HEK293 (cell line): ENCODE results near the gene TTC39C.

Experiments used
- ZBTB20 ChIP-seq: fragments of 450-650 bp; formaldehyde crosslinking; IDR thresholded peaks from 2 replicates; pipeline ENCODE4 v1.5.1; 2016; ENCODE audit warnings: missing biosample characterization, missing genetic modification characterization
- TF ChIP-seq, protein P1 (sequence below): fragments of 450-650 bp; formaldehyde crosslinking; IDR thresholded peaks from 2 replicates; pipeline ENCODE4 v1.5.1; 2016; ENCODE audit warnings: missing biosample characterization, missing genetic modification characterization
- TF ChIP-seq, protein P2 (sequence below): fragments of 450-650 bp; formaldehyde crosslinking; IDR thresholded peaks from 2 replicates; pipeline ENCODE4 v1.5.1; 2016; ENCODE audit warnings: missing biosample characterization, missing genetic modification characterization, borderline replicate concordance
- TF ChIP-seq, protein P3 (sequence below): fragments of 450-650 bp; formaldehyde crosslinking; IDR thresholded peaks from 2 replicates; pipeline ENCODE4 v1.5.1; 2016; ENCODE audit warnings: missing biosample characterization, missing genetic modification characterization, low read depth

GRCh38 chr18:24014062-24014985 lies at the start of gene TTC39C:
- TF ChIP-seq, protein P1, sequence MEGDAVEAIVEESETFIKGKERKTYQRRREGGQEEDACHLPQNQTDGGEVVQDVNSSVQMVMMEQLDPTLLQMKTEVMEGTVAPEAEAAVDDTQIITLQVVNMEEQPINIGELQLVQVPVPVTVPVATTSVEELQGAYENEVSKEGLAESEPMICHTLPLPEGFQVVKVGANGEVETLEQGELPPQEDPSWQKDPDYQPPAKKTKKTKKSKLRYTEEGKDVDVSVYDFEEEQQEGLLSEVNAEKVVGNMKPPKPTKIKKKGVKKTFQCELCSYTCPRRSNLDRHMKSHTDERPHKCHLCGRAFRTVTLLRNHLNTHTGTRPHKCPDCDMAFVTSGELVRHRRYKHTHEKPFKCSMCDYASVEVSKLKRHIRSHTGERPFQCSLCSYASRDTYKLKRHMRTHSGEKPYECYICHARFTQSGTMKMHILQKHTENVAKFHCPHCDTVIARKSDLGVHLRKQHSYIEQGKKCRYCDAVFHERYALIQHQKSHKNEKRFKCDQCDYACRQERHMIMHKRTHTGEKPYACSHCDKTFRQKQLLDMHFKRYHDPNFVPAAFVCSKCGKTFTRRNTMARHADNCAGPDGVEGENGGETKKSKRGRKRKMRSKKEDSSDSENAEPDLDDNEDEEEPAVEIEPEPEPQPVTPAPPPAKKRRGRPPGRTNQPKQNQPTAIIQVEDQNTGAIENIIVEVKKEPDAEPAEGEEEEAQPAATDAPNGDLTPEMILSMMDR, result 0 out of 2 replicates have a peak, but pooled peaks have one; percentile 7
- TF ChIP-seq, protein P2, sequence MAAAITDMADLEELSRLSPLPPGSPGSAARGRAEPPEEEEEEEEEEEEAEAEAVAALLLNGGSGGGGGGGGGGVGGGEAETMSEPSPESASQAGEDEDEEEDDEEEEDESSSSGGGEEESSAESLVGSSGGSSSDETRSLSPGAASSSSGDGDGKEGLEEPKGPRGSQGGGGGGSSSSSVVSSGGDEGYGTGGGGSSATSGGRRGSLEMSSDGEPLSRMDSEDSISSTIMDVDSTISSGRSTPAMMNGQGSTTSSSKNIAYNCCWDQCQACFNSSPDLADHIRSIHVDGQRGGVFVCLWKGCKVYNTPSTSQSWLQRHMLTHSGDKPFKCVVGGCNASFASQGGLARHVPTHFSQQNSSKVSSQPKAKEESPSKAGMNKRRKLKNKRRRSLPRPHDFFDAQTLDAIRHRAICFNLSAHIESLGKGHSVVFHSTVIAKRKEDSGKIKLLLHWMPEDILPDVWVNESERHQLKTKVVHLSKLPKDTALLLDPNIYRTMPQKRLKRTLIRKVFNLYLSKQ (tag by site-specific recombination), result no peak
- TF ChIP-seq, protein P3, sequence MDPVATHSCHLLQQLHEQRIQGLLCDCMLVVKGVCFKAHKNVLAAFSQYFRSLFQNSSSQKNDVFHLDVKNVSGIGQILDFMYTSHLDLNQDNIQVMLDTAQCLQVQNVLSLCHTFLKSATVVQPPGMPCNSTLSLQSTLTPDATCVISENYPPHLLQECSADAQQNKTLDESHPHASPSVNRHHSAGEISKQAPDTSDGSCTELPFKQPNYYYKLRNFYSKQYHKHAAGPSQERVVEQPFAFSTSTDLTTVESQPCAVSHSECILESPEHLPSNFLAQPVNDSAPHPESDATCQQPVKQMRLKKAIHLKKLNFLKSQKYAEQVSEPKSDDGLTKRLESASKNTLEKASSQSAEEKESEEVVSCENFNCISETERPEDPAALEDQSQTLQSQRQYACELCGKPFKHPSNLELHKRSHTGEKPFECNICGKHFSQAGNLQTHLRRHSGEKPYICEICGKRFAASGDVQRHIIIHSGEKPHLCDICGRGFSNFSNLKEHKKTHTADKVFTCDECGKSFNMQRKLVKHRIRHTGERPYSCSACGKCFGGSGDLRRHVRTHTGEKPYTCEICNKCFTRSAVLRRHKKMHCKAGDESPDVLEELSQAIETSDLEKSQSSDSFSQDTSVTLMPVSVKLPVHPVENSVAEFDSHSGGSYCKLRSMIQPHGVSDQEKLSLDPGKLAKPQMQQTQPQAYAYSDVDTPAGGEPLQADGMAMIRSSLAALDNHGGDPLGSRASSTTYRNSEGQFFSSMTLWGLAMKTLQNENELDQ, result no peak
- peak; percentile 87 for TF ChIP-seq ZBTB20 (tag by site-specific recombination)
